Aorta (tissue), 5 donors: ENCODE data around the gene HDAC5. TPM values are rescaled to one million over a fixed set of nuclear protein-coding genes. Genes with fewer than 3 reads are reported as not detected.

Source experiments
- ATAC-seq: fragments of 200-7000 bp; cut with Tn5 transposase; one replicate; pipeline ENCODE4 v1.9.1; 2022; ENCODE audit warnings: moderate library complexity; ENCODE audit not compliant: low FRiP score
- DNase-seq, 2 donors: peaks; one replicate each; pipeline ENCODE4 v3.0.0-alpha.2; 2020
- H3K27ac ChIP-seq, 2 donors: one replicate each; pipeline ENCODE4 v1.5.1; 2013; ENCODE audit warnings: low read length in 2 of 2, mild to moderate bottlenecking in 2 of 2, moderate library complexity in 2 of 2, control low read depth in 1 of 2, inconsistent platforms in 1 of 2, low read depth in 1 of 2
- H3K27me3 ChIP-seq, 2 donors: one replicate each; pipeline ENCODE4 v1.6.1; 2013; ENCODE audit warnings: control low read depth in 1 of 2, low read length in 1 of 2, mild to moderate bottlenecking in 1 of 2, moderate library complexity in 1 of 2; ENCODE audit not compliant: insufficient read depth in 2 of 2, control insufficient read depth in 1 of 2
- H3K36me3 ChIP-seq, 2 donors: one replicate each; pipeline ENCODE4 v1.6.1; 2013; ENCODE audit warnings: control low read depth in 1 of 2, low read length in 1 of 2, mild to moderate bottlenecking in 1 of 2; ENCODE audit not compliant: insufficient read depth in 2 of 2, control insufficient read depth in 1 of 2
- H3K4me1 ChIP-seq, 2 donors: one replicate each; pipeline ENCODE4 v1.6.1; 2013; ENCODE audit warnings: low read length in 2 of 2, control low read depth in 1 of 2, mild to moderate bottlenecking in 1 of 2, moderate library complexity in 1 of 2; ENCODE audit not compliant: insufficient read depth in 2 of 2, control insufficient read depth in 1 of 2
- H3K4me3 ChIP-seq, 2 donors: one replicate each; pipeline ENCODE4 v1.5.1; 2013; ENCODE audit warnings: low read length in 2 of 2, control low read depth in 1 of 2, mild to moderate bottlenecking in 1 of 2
- H3K9me3 ChIP-seq: one replicate; pipeline ENCODE4 v1.6.1; 2013; ENCODE audit warnings: mild to moderate bottlenecking, low read length; ENCODE audit not compliant: control insufficient read depth
- WGBS, 2 donors: extraction: QIAGEN DNeasy Blood & Tissue Kit; methylation state at CpG; one replicate each; pipeline ENCODE4 v1.1.7; 2013; 5-methylcytosine and 5-hydroxymethylcytosine counted together
- intact Hi-C, 2 donors: fragments of 100-400 bp; cut with DNase I; formaldehyde crosslinking; loops; one replicate each; pipeline versions ENCODE4 v1.14.2 to v1.15.0; 2022
- polyA plus RNA-seq, 2 donors: library from polyadenylated mRNA; stranded (reverse); fragments of 200-250 nt; gene quantifications; one replicate each; pipeline ENCODE4 v1.2.3, GENCODE V29; 2013
- total RNA-seq, 2 donors: library from RNA; stranded (reverse); fragmentation: NEBNext Ultra II Directional; extraction: Animal tissue kit (Norgen Biotek cat#: 25700); gene quantifications; one replicate each; pipeline ENCODE4 v1.2.1, GENCODE V29; 2021
- donor health status: healthy with polysubstance abuse.
- donor health status: Bipolar disorder and iron deficiency.
- donor health status: DM: no; HTN: no; CAD: no.
- donor health status: DM: no; HTN: no; CAD: no.
- donor health status: DM: yes; HTN: yes; CAD: no.

The HDAC5 gene
- total and polyA plus RNA-seq, 4 donors = 28.9 to 83.4 (median 76.2) TPM

DNA sequence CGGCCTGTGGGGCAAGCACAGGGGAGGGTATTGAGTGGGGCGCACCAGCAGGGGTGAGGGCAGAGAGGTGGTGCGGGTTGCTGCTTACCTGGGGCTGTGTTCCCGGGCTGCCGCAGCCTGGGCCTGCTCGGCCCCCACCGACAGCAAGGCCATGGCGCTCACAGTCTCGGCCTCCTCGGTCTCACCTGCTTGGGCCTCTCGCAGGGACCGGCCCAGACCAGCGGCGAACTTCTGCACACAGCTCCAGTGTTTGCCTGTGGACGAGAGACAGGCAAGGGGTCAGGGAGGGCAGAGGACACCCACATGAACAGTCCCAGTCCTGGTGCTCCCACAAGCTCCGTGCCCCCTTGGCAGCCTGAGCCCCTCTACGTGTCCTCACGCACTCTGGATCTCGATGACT lies 45.0 kb downstream of the HDAC5 start:
- WGBS, 2 donors = 86 to 87% methylated on average over 19 of the region's 19 CpGs
- Histone ChIP-seq H3K4me3 (no peak overlapping the region), H3K36me3 (peaks cover 0 to 12% of the 10 kb centered on the region in 2 donors), H3K27ac (no peak overlapping the region), H3K9me3 (no peaks in the 10 kb centered on the region), H3K4me1 (no peaks in the 10 kb centered on the region), H3K27me3 (no peaks in the 10 kb centered on the region)
- DNase-seq (peak in 1 of 2 donors; percentile 38), ATAC-seq (no peak)
- intact Hi-C loops = no loop called here

DNA sequence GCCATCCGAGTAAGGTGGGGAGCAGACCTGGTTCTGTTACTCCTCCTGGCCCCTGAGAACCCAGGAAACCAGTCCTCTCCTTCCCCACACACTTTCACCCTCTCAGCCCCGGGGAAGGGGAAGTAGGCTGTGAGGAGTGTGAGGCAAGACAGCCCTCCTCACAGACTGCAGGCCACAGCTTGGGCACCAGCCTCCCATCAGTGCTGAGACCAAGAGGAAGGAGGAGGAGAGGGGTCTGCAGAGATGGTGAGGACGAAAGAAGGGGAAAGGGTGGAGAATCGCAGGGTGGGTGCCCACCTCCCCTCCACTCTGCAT lies 45.9 kb downstream of the HDAC5 start:
- Histone ChIP-seq H3K27ac (no peak overlapping the region), H3K9me3 (no peaks in the 10 kb centered on the region)
- ATAC-seq = no peak

DNA sequence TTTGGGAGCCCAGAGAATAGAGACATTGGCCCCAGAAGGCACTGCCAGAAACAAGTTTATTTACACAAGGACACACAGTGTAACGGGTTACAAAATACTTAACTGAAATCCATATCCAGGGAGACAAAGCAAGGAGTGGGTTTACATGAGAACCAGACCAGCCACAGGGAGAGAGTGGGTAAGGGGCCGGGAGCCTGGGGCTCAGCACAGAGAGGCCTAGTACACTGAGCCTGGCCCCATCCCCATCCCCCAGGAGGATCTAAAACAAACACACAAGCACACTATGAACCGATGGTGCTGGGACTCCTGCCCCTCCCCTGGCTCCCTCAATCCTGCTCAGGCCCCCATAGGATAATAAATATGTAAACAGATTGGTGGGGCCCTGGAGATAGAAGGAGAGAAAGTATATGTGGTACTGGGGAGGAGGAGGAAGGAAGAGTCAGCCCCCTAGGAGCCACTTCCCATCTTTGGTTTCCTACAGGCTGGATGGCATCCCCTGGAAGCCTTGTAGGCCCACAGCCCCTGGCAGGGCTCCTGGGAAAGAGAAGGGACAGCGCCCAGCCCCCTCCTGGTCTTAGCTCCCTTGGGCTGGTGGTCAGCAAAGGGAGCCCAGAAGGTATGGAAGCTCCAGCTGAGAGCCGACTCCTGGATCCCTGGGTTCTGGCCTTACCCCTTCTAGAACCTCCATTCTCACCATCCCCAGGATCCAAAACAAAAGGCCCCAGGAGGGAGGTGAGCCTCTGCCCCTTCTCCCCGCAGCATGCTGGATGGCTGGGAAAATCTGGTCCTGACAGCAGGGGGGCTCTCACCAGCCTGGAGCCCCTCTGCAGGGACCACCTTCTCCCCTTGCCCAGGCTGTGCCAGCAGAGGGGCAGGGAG lies 46.5 kb downstream of the HDAC5 start:
- intact Hi-C loops = no loop called here
- 51 to 54% methylated on average over 6 of the region's 6 CpGs for WGBS, 2 donors
- H3K9me3 ChIP-seq = no peaks in the 10 kb centered on the region
- H3K4me1 ChIP-seq = no peaks in the 10 kb centered on the region
- H3K36me3 ChIP-seq = peaks cover 0 to 8% of the 10 kb centered on the region in 2 donors
- no peak overlapping the region for H3K4me3 ChIP-seq
- DNase-seq (no peak), ATAC-seq (no peak)
- H3K27ac ChIP-seq = no peak overlapping the region
- no peaks in the 10 kb centered on the region for H3K27me3 ChIP-seq

More for the DNA sequence above, 45.9 kb downstream of the HDAC5 start:
- Histone ChIP-seq H3K36me3 (peaks cover 0 to 8% of the 10 kb centered on the region in 2 donors), H3K27me3 (no peaks in the 10 kb centered on the region), H3K4me1 (no peaks in the 10 kb centered on the region), H3K4me3 (no peak overlapping the region)
- intact Hi-C loops = no loop called here
- WGBS, 2 donors = 56 to 69% methylated on average over 4 of the region's 4 CpGs
- peak in 1 of 2 donors; percentile 52 for DNase-seq

DNA sequence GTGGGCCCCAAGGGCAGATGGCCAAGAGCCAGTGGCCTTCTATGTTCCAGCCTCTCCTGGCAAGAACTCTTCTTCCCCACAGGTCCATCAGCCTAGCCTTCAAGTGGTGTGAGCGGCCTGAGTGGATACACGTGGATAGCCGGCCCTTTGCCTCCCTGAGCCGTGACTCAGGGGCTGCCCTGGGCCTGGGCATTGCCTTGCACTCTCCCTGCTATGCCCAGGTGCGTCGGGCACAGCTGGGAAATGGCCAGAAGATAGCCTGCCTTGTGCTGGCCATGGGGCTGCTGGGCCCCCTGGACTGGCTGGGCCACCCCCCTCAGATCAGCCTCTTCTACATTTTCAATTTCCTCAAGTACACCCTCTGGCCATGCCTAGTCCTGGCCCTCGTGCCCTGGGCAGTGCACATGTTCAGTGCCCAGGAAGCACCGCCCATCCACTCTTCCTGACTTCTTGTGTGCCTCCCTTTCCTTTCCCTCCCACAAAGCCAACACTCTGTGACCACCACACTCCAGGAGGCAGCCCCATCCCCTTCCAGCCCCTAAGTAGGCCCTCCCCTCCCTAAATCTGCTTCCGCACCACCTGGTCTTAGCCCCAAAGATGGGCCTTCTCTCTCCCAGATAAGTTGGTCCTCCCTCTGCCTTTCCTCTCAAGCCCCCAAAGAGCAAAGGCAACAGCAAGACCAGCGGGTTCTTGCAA lies 47.7 kb downstream of the HDAC5 start:
- Histone ChIP-seq H3K4me3 (no peak overlapping the region), H3K27me3 (no peaks in the 10 kb centered on the region), H3K9me3 (no peaks in the 10 kb centered on the region), H3K4me1 (no peaks in the 10 kb centered on the region), H3K27ac (no peak overlapping the region), H3K36me3 (peaks cover 0 to 8% of the 10 kb centered on the region in 2 donors)
- 68 to 72% methylated on average over 10 of the region's 10 CpGs for WGBS, 2 donors
- intact Hi-C loops = no loop called here
- no peak for ATAC-seq
- DNase-seq = no peak

DNA sequence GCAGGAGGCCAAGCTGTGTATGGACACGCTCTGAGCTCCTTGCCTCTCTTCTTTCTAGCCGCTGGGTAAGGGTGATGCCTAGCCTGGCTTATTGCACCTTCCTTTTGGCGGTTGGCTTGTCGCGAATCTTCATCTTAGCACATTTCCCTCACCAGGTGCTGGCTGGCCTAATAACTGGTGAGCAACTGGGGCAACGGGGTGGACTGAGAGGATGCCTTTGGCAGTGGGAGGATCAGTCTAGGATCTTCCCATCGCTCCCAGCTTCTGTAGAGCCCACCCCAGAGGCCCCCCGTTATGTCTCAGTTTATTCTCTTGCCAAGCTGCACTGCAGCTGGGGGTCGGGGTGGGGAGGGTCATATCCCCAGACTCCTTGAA lies 48.5 kb downstream of the HDAC5 start:
- Histone ChIP-seq H3K4me3 (no peak overlapping the region), H3K36me3 (peaks cover 0 to 8% of the 10 kb centered on the region in 2 donors), H3K9me3 (no peaks in the 10 kb centered on the region), H3K27ac (no peak overlapping the region), H3K27me3 (no peaks in the 10 kb centered on the region), H3K4me1 (no peaks in the 10 kb centered on the region)
- intact Hi-C loops = loop anchor here (5.0 kb wide), 2 partner anchors 32 to 92 kb away; no protein-coding TSS in a partner anchor
- 91% methylated on average over 9 of the region's 9 CpGs for WGBS, 2 donors
- ATAC-seq = no peak
- no peak for DNase-seq

DNA sequence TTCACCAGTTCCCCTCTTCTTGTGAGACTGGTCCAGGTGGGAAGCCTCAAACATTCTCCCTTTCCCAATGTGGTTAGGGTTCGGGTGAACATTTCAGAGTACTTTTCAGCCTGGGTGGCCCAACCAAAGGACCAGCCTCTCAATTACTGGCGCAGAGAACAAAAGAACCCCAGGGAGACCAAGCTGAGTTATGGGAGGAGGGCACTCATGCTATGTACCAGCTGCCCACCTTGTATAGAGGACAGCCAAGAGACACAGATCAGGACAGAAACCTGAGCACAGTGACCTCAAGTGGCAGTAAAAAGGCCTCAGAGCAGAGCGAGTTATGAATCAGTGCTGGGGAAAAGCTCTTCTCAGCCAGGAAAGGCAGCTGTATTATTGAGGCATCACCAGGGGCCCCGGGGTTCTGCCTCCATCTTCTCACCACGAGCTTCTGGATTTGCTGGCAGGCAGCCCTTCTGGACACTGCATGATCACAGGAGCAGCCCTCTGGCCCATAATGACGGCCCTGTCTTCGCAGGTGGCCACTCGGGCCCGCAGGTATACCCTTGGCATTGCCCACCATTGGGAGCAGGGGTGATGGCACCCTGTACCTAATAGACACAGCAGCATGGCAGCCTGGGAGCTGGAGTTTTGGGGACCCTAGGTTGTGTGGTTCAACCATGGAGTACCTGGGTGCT lies 49.1 kb downstream of the HDAC5 start:
- Histone ChIP-seq H3K4me3 (no peak overlapping the region), H3K27me3 (no peaks in the 10 kb centered on the region), H3K36me3 (peaks cover 0 to 8% of the 10 kb centered on the region in 2 donors), H3K9me3 (no peaks in the 10 kb centered on the region), H3K4me1 (no peaks in the 10 kb centered on the region), H3K27ac (no peak overlapping the region)
- 78 to 81% methylated on average over 9 of the region's 9 CpGs for WGBS, 2 donors
- no peak for DNase-seq
- intact Hi-C loops = loop anchor here (5.0 kb wide), 2 partner anchors 33 to 93 kb away; no protein-coding TSS in a partner anchor
- no peak for ATAC-seq

DNA sequence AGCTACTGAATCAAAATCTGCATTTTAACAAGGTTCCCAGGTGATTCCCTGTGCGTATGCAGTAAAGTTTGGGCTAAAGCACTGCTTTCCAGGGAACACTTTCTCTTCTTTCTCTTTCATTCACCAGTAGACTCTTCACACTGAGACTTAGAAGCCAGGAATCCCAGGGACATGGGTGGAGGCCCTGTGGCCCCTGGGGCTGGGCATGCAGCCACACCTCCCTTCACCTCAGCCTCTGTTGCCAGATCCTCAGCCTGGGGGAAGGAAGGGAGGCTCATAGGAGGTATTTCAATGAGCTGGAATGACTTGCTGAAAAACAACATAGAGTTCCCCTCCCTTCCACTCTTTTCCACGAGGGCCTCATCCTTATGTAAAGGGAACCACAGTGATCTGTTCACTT lies 51.7 kb downstream of the HDAC5 start:
- Histone ChIP-seq H3K36me3 (peaks cover 0 to 2% of the 10 kb centered on the region in 2 donors), H3K4me1 (no peaks in the 10 kb centered on the region), H3K9me3 (no peaks in the 10 kb centered on the region), H3K27me3 (no peaks in the 10 kb centered on the region), H3K4me3 (peak overlapping the region in 1 of 2 donors; percentile 44), H3K27ac (peak overlapping the region in 1 of 2 donors; percentile 52)
- ATAC-seq (no peak), DNase-seq (no peak)
- 28 to 29% methylated on average over 2 of the region's 2 CpGs for WGBS, 2 donors
- intact Hi-C loops = loop anchor here (2.0 to 5.0 kb wide), 3 partner anchors 36 to 96 kb away; no protein-coding TSS in a partner anchor

DNA sequence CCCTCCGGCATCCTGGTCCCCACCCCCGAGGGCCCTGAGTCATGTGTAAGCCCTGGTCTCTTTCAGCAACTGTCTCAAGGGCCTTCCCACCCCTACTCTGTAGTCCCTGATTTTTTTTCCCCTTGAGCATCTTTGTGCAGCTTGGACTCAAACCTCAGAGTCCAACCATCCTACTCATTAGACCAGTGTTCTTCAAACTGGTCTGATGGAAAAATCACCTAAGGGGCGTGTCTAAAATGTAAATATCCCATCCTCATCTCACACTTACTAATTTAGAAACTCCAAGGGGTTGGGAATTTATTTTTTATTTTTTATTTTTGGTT lies 52.3 kb downstream of the HDAC5 start:
- ATAC-seq (no peak), DNase-seq (no peak)
- Histone ChIP-seq H3K36me3 (peaks cover 0 to 2% of the 10 kb centered on the region in 2 donors), H3K27me3 (no peaks in the 10 kb centered on the region), H3K4me3 (peak overlapping the region; percentile 15 to 44), H3K9me3 (no peaks in the 10 kb centered on the region), H3K4me1 (no peaks in the 10 kb centered on the region), H3K27ac (peak overlapping the region in 1 of 2 donors; percentile 54)
- WGBS, 2 donors = 1 to 3% methylated on average over 3 of the region's 3 CpGs
- intact Hi-C loops = loop anchor here (2.0 to 5.0 kb wide), 3 partner anchors 36 to 96 kb away; no protein-coding TSS in a partner anchor
